SIG-M5 treated with dmso at 0.1 percent for 504 hours (cell line): ENCODE results near the gene CHCHD6.

Experiments
- DNase-seq: peaks from one replicate; lab custom pipeline; 2025; ENCODE audit not compliant: unreplicated experiment; lab: John Stamatoyannopoulos, UW

CHCHD6 gene

GRCh38 chr3:126817781-126818180, 113.7 kb downstream of the CHCHD6 start:
- no peak for DNase-seq

- no peak for DNase-seq
Measured at GRCh38 chr3:126818400-126819095, 114.5 kb downstream of the CHCHD6 start.

- DNase-seq, result no peak
Measured at GRCh38 chr3:126826693-126827092, 122.7 kb downstream of the CHCHD6 start.

GRCh38 chr3:126827121-126827520, 123.1 kb downstream of the CHCHD6 start:
- no peak for DNase-seq

- no peak for DNase-seq
Measured at GRCh38 chr3:126828306-126828705, 124.3 kb downstream of the CHCHD6 start.

- DNase-seq, result no peak
Measured at GRCh38 chr3:126832933-126833332, 128.9 kb downstream of the CHCHD6 start.

GRCh38 chr3:126834596-126835471, 130.8 kb downstream of the CHCHD6 start:
- no peak for DNase-seq

GRCh38 chr3:126835472-126836219, 131.6 kb downstream of the CHCHD6 start:
- peak; percentile 15 for DNase-seq

GRCh38 chr3:126836220-126836860, 132.3 kb downstream of the CHCHD6 start:
- no peak for DNase-seq

- DNase-seq, result no peak
Measured at GRCh38 chr3:126837773-126838172, 133.7 kb downstream of the CHCHD6 start.

GRCh38 chr3:126845920-126846715, 142.1 kb downstream of the CHCHD6 start:
- no peak for DNase-seq

- DNase-seq, result no peak
Measured at GRCh38 chr3:126847061-126847460, 143.0 kb downstream of the CHCHD6 start.

- DNase-seq, result no peak
Measured at GRCh38 chr3:126848991-126849390, 145.0 kb downstream of the CHCHD6 start.

- DNase-seq, result no peak
Measured at GRCh38 chr3:126849768-126850167, 145.7 kb downstream of the CHCHD6 start.

GRCh38 chr3:126850370-126851085, 146.5 kb downstream of the CHCHD6 start:
- DNase-seq, result no peak

GRCh38 chr3:126851382-126851781, 147.3 kb downstream of the CHCHD6 start:
- no peak for DNase-seq

- DNase-seq, result no peak
Measured at GRCh38 chr3:126851934-126852333, 147.9 kb downstream of the CHCHD6 start.

GRCh38 chr3:126852511-126852910, 148.5 kb downstream of the CHCHD6 start:
- DNase-seq, result no peak

GRCh38 chr3:126854666-126855065, 150.6 kb downstream of the CHCHD6 start:
- no peak for DNase-seq

- no peak for DNase-seq
Measured at GRCh38 chr3:126855374-126855773, 151.3 kb downstream of the CHCHD6 start.
